PFSK-1 (cell line): ENCODE data around the gene SYS1. TPM values are rescaled to one million over a fixed set of nuclear protein-coding genes. Genes with fewer than 3 reads are reported as not detected.

Experiments used
- FOXP2 ChIP-seq: optimal IDR thresholded peaks from 2 replicates; pipeline ENCODE3; 2011; ENCODE audit warnings: borderline replicate concordance, control low read depth, inconsistent platforms; ENCODE audit not compliant: insufficient read depth; ENCODE audit errors: extremely low read length, extremely low read depth
- POLR2AphosphoS5 ChIP-seq: IDR thresholded peaks from 2 replicates; pipeline ENCODE4 v1.6.1; 2012; ENCODE audit warnings: low read depth, mild to moderate bottlenecking, control low read depth, low read length, moderate library complexity
- SIN3A ChIP-seq: IDR thresholded peaks from 2 replicates; pipeline ENCODE4 v1.6.1; 2012; ENCODE audit warnings: mild to moderate bottlenecking, low read length, moderate library complexity, borderline replicate concordance; ENCODE audit not compliant: insufficient read depth
- TAF1 ChIP-seq: IDR thresholded peaks from 2 replicates; pipeline ENCODE4 v1.6.1; 2012; ENCODE audit warnings: low read length, control low read depth, borderline replicate concordance; ENCODE audit not compliant: insufficient read depth
- polyA plus RNA-seq: library from polyadenylated mRNA; unstranded; fragments of >200 nt; gene quantifications from one replicate; pipeline ENCODE4 v1.2.1, GENCODE V29; 2012; ENCODE audit warnings: low read depth, missing spikeins; ENCODE audit not compliant: insufficient read length
- TF ChIP-seq, protein P1 (sequence below), 2 experiments: IDR thresholded peaks; 2 replicates each; pipeline versions ENCODE4 v1.6.1 to v1.8.0; 2011 to 2012; ENCODE audit warnings: low read depth in 2 of 2, low read length in 2 of 2, control low read depth in 1 of 2, inconsistent platforms in 1 of 2, mild to moderate bottlenecking in 1 of 2, moderate library complexity in 1 of 2; ENCODE audit not compliant: insufficient read depth in 1 of 2

SYS1 gene
- polyA plus RNA-seq: 30.5 TPM

- TF ChIP-seq TAF1 (peak; percentile 53; the same call in 1 of the 2 replicates), POLR2AphosphoS5 (peak; percentile 96), SIN3A (peak; percentile 98), FOXP2 (peak; percentile 9)
- TF ChIP-seq, protein P1, sequence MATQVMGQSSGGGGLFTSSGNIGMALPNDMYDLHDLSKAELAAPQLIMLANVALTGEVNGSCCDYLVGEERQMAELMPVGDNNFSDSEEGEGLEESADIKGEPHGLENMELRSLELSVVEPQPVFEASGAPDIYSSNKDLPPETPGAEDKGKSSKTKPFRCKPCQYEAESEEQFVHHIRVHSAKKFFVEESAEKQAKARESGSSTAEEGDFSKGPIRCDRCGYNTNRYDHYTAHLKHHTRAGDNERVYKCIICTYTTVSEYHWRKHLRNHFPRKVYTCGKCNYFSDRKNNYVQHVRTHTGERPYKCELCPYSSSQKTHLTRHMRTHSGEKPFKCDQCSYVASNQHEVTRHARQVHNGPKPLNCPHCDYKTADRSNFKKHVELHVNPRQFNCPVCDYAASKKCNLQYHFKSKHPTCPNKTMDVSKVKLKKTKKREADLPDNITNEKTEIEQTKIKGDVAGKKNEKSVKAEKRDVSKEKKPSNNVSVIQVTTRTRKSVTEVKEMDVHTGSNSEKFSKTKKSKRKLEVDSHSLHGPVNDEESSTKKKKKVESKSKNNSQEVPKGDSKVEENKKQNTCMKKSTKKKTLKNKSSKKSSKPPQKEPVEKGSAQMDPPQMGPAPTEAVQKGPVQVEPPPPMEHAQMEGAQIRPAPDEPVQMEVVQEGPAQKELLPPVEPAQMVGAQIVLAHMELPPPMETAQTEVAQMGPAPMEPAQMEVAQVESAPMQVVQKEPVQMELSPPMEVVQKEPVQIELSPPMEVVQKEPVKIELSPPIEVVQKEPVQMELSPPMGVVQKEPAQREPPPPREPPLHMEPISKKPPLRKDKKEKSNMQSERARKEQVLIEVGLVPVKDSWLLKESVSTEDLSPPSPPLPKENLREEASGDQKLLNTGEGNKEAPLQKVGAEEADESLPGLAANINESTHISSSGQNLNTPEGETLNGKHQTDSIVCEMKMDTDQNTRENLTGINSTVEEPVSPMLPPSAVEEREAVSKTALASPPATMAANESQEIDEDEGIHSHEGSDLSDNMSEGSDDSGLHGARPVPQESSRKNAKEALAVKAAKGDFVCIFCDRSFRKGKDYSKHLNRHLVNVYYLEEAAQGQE (IDR thresholded peaks at IDR 0.05; ENCODE audit: insufficient read depth in 1 of 2, low read depth in 2 of 2, low read length in 2 of 2): 0 out of 4 replicates have a peak, but pooled peaks of 1 of the 2 experiments have one; percentile 8
Measured at GRCh38 chr20:45362804-45363610, at the start of gene SYS1. TSS of gene SYS1 (plus strand) at chr20:45363156. CDS start at chr20:45363532, 376 bp downstream.

DNA sequence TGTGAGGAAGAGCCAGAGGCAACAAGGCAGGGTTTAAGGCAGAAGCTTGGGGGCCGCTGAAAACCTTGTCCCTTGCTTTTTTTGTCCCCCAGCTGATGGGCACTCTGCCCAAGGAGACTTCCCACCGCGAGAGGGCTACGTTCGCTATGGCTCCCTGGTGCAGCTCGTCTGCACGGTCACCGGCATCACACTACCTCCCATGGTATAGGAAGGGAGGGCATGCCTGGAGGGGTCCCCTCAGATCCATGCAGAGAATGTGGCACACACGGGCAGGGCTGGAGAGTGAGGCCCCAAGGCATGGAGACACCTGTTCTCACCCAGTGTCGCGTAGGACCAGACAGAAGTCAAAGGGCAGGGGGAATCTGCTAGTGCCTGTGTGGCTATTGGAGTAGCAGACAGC lies 49.0 kb upstream of the SYS1 start:
- TF ChIP-seq POLR2AphosphoS5: no peak
- TF ChIP-seq TAF1: no peak
- TF ChIP-seq, protein P1 (IDR thresholded peaks at IDR 0.05; ENCODE audit: insufficient read depth in 1 of 2, low read depth in 2 of 2, low read length in 2 of 2): no peak
- no peak for TF ChIP-seq SIN3A
- no peak for TF ChIP-seq FOXP2

DNA sequence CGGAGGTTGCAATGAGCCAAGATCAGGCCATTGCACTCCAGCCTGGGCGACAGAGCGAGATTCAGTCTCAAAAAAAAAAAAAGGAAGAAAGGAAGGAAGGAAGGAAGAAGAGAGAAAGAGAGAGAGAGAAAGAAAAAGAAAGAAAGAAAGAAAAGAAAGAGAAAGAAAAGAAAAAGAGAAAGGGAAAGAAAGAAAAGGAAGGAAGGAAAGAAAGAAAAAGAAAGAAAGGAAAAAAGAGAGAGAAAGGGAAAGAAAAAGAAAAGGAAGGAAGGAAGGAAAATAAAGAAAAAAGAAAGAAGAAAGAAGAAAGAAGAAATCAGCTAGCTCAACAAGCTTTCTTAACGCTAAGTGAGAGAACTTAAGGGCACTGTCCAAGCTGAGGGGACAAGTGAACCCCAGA lies 47.3 kb upstream of the SYS1 start:
- TF ChIP-seq FOXP2 (no peak), TAF1 (no peak)
- TF ChIP-seq, protein P1 (IDR thresholded peaks at IDR 0.05; ENCODE audit: insufficient read depth in 1 of 2, low read depth in 2 of 2, low read length in 2 of 2): no peak

- no peak for TF ChIP-seq TAF1
- TF ChIP-seq SIN3A: no peak
- TF ChIP-seq, protein P1 (IDR thresholded peaks at IDR 0.05; ENCODE audit: insufficient read depth in 1 of 2, low read depth in 2 of 2, low read length in 2 of 2): no peak
- TF ChIP-seq POLR2AphosphoS5: no peak
- TF ChIP-seq FOXP2: no peak
Measured at GRCh38 chr20:45316150-45317080, 46.5 kb upstream of the SYS1 start.
